Heart left ventricle (tissue), 13 donors: Measurements from ENCODE around the gene TRAPPC14.

ENCODE experiments used
- POLR2A ChIP-seq, 2 donors: fragments of 450-650 bp; IDR thresholded peaks; one replicate each; pipeline ENCODE4 v1.6.1; 2017; ENCODE audit warnings: antibody characterized with exemption in 2 of 2, mild to moderate bottlenecking in 2 of 2, moderate library complexity in 2 of 2
- TF ChIP-seq, protein P1 (sequence below), 12 donors: fragments of 200-600 bp; sonication (generic) in 4 of 12; IDR thresholded peaks; one replicate each; pipeline versions ENCODE4 v1.5.0 to v1.8.0; 2018 to 2022; ENCODE audit warnings: antibody characterized with exemption in 12 of 12, mild to moderate bottlenecking in 5 of 12
- donor health status: ischemic (EF 13 %, LVEDD 7.1; RV severe dilation, severe dysfunction).
- donor health status: DM: no; HTN: yes; CAD: no.
- donor health status: DM: no; HTN: no; CAD: no.
- donor health status: ischemic (EF 25% LVEDD 6.9; RV normal size, moderate dysfunction).
- donor health status: ischemic (EF 25% LVEDD 5.7; RV mildly dilated, moderate dysfunction).
- donor health status: ischemic (EF 35%, LVEDD 5.7; RV mildly dilated, moderate dysfunction).
- donor health status: nonischemic (EF 11% LVEDD 7.7; RV severe dilation, severe dysfunction).
- donor health status: DM: yes; HTN: yes; CAD: no.
- donor health status: PGD.
- donor health status: ischemic (EF 29% LVEDD 5.4; RV normal size, mild dysfunction).
- donor health status: nonischemic (EF 23%, LVEDD 6.1; RV moderate dilation, normal function).

DNA sequence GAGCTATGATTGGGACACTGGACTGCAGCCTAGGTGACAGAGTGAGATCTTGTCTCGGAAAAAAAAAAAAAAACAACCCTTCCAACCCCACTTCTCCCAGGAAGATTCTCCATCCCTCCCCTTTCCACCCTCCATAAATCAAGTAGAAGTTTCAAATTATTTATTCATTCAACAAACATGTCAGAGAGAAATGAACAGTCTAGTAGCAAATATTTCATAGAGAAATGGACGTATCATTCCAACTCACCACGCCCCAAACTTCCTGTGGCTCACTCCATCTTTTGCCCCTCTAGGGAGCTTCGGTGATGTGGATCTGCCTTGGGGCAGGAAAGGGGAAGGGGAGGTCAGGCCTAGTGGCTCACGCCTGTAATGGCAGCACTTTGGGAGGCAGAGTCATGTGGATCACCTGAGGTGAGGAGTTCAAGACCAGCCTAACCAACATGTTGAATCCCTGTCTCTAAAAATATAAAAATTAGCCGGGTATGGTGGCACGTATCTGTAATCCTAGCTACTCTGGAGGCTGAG lies 638 bp upstream of the TRAPPC14 start:
- TF ChIP-seq, protein P1, sequence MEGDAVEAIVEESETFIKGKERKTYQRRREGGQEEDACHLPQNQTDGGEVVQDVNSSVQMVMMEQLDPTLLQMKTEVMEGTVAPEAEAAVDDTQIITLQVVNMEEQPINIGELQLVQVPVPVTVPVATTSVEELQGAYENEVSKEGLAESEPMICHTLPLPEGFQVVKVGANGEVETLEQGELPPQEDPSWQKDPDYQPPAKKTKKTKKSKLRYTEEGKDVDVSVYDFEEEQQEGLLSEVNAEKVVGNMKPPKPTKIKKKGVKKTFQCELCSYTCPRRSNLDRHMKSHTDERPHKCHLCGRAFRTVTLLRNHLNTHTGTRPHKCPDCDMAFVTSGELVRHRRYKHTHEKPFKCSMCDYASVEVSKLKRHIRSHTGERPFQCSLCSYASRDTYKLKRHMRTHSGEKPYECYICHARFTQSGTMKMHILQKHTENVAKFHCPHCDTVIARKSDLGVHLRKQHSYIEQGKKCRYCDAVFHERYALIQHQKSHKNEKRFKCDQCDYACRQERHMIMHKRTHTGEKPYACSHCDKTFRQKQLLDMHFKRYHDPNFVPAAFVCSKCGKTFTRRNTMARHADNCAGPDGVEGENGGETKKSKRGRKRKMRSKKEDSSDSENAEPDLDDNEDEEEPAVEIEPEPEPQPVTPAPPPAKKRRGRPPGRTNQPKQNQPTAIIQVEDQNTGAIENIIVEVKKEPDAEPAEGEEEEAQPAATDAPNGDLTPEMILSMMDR (IDR thresholded peaks at IDR 0.05) = no peak
- TF ChIP-seq POLR2A (IDR thresholded peaks at IDR 0.05) = no peak
